Hepatocyte (in vitro differentiated cells): Measurements from ENCODE around the gene ADGRD1. TPM values are rescaled to one million over a fixed set of nuclear protein-coding genes. Genes with fewer than 3 reads are reported as not detected.

Source experiments
- DNase-seq: peaks from one replicate; pipeline ENCODE4 v3.0.0-alpha.2; 2016; ENCODE audit warnings: low spot score
- H2AFZ ChIP-seq: fragments of 200-600 bp; sonication (generic); 2 replicates; pipeline ENCODE4 v1.6.0; 2016; ENCODE audit warnings: antibody characterized with exemption, mild to moderate bottlenecking
- H3K27ac ChIP-seq: fragments of 200-600 bp; sonication (generic); 2 replicates; pipeline ENCODE4 v1.5.1; 2016; ENCODE audit warnings: mild to moderate bottlenecking
- H3K27me3 ChIP-seq: fragments of 200-600 bp; sonication (generic); 2 replicates; pipeline ENCODE4 v1.6.1; 2016
- H3K36me3 ChIP-seq: fragments of 200-600 bp; sonication (generic); replicated peaks from 2 replicates; pipeline ENCODE4 v1.5.1; 2016; ENCODE audit warnings: low read depth; ENCODE audit not compliant: insufficient read depth
- H3K4me1 ChIP-seq: fragments of 200-600 bp; sonication (generic); 2 replicates; pipeline ENCODE4 v1.5.1; 2016; ENCODE audit warnings: mild to moderate bottlenecking, moderate library complexity; ENCODE audit not compliant: insufficient read depth
- H3K4me2 ChIP-seq: fragments of 200-600 bp; sonication (generic); 2 replicates; pipeline ENCODE4 v1.6.0; 2016
- H3K4me3 ChIP-seq: fragments of 200-600 bp; sonication (generic); 2 replicates; pipeline ENCODE4 v1.5.1; 2016; ENCODE audit warnings: mild to moderate bottlenecking
- H3K79me2 ChIP-seq: fragments of 200-600 bp; sonication (generic); 2 replicates; pipeline ENCODE4 v1.6.0; 2017; ENCODE audit warnings: mild to moderate bottlenecking
- H3K9me2 ChIP-seq: fragments of 200-600 bp; sonication (generic); replicated peaks from 2 replicates; pipeline ENCODE4 v1.6.0; 2017; ENCODE audit warnings: mild to moderate bottlenecking; ENCODE audit not compliant: insufficient read depth
- H3K9me3 ChIP-seq: fragments of 200-600 bp; sonication (generic); 2 replicates; pipeline ENCODE4 v1.5.1; 2016; ENCODE audit warnings: low read depth, mild to moderate bottlenecking
- H4K20me1 ChIP-seq: fragments of 200-600 bp; sonication (generic); 2 replicates; pipeline ENCODE4 v1.6.0; 2016; ENCODE audit warnings: mild to moderate bottlenecking; ENCODE audit not compliant: insufficient read depth, poor library complexity, severe bottlenecking
- CTCF ChIP-seq: fragments of 200-600 bp; sonication (generic); IDR thresholded peaks from 2 replicates; pipeline ENCODE4 v1.5.1; 2016; ENCODE audit warnings: antibody characterized with exemption, mild to moderate bottlenecking; ENCODE audit not compliant: poor library complexity
- EZH2 ChIP-seq: fragments of 200-600 bp; sonication (generic); IDR thresholded peaks from 2 replicates; pipeline ENCODE4 v1.6.1; 2016; ENCODE audit warnings: antibody characterized with exemption, mild to moderate bottlenecking, borderline replicate concordance
- EZH2phosphoT487 ChIP-seq: fragments of 200-600 bp; sonication (generic); IDR thresholded peaks from one replicate; pipeline ENCODE4 v1.6.1; 2018; ENCODE audit warnings: antibody characterized with exemption, mild to moderate bottlenecking, low read depth, moderate library complexity; ENCODE audit not compliant: unreplicated experiment, severe bottlenecking
- whole genome bisulfite sequencing: methylation state at CpG from one replicate; pipeline ENCODE4 v1.1.6; 2016; ENCODE audit warnings: low lambda C conversion rate; ENCODE audit errors: missing lambda C conversion rate; 5-methylcytosine and 5-hydroxymethylcytosine counted together
- polyA plus RNA-seq: library from polyadenylated mRNA; unstranded; fragments of >200 nt; fragmentation: Nextera tagmentation; extraction: Ambion mirVana; gene quantifications from 2 replicates; pipeline ENCODE4 v1.2.1, GENCODE V29; 2016
- total RNA-seq: library from RNA; depleted of rRNA; stranded (reverse); fragments of >200 nt; gene quantifications from 2 replicates; pipeline ENCODE4 v1.2.3, GENCODE V29; 2014

ADGRD1 gene
- total and polyA plus RNA-seq, 2 experiments from 2014 or later = 18.1 to 18.5 TPM

- no peak for DNase-seq
- H2AFZ ChIP-seq = no peak overlapping the region
- no peaks in the 10 kb centered on the region for H3K9me2 ChIP-seq
- no peaks in the 10 kb centered on the region for H4K20me1 ChIP-seq
- WGBS = 95% methylated on average over 2 of the region's 2 CpGs
- no peaks in the 10 kb centered on the region for H3K79me2 ChIP-seq
- H3K4me3 ChIP-seq = no peak overlapping the region
- H3K4me1 ChIP-seq = no peaks in the 10 kb centered on the region
- H3K4me2 ChIP-seq = no peak overlapping the region
- H3K36me3 ChIP-seq = no peaks in the 10 kb centered on the region
- TF ChIP-seq EZH2phosphoT487 = no peak
- TF ChIP-seq EZH2 = no peak
- TF ChIP-seq CTCF = no peak
- no peak overlapping the region for H3K27ac ChIP-seq
- peaks cover 6% of the 10 kb centered on the region for H3K27me3 ChIP-seq
- no peaks in the 10 kb centered on the region for H3K9me3 ChIP-seq
Measured at GRCh38 chr12:131063960-131064359, 110.3 kb downstream of the ADGRD1 start.

DNA sequence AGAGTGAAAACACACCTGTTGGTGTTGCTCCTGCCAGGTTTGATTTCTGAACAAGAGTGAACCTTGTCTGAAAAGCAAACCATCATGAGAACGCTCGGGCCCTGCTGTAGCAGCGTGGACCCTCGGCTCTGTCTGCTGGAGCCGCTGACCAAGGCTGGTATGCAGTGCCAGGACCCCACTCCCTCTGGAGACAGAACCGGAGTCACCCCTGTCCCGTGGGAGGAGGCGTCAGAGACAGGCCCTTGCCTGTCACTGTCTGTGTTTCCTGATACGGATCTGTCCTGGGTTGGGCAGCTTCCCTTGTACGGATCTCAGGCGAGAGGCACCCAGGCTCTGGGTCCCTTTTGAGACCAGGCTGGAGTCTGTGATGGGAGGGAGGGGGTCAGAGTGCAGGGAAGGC, 111.6 kb downstream of the ADGRD1 start:
- Histone ChIP-seq H3K4me2 (no peak overlapping the region), H3K27ac (no peak overlapping the region), H3K36me3 (no peaks in the 10 kb centered on the region), H3K4me1 (no peaks in the 10 kb centered on the region), H2AFZ (no peak overlapping the region), H4K20me1 (no peaks in the 10 kb centered on the region), H3K4me3 (no peak overlapping the region), H3K9me2 (no peaks in the 10 kb centered on the region), H3K79me2 (no peaks in the 10 kb centered on the region), H3K27me3 (peaks cover 6% of the 10 kb centered on the region), H3K9me3 (no peaks in the 10 kb centered on the region)
- no peak for TF ChIP-seq EZH2
- TF ChIP-seq EZH2phosphoT487 = no peak
- TF ChIP-seq CTCF = no peak
- WGBS = 79% methylated on average over 11 of the region's 11 CpGs
- no peak for DNase-seq

DNA sequence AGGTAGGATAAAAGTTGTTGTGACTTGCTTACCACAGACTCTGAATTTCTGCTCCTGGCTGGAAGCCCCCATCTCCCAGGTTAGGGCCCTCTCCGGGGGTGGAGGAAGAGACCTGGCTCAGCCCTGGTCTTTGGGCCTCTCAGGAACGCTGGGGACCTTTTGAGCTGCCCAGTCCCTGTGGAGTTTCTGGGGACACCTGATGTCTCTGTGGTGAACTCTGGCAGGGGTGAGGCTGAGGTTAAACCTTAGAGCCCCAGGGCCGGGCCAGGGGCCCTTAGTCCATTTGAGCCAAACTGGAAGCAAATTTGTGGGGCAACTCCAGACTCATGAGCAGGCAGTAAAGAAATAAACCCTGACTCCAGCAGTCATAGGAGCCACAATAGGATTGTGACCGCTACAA, 112.1 kb downstream of the ADGRD1 start:
- Histone ChIP-seq H3K4me2 (no peak overlapping the region), H2AFZ (no peak overlapping the region), H3K4me3 (no peak overlapping the region), H3K9me3 (no peaks in the 10 kb centered on the region), H3K79me2 (no peaks in the 10 kb centered on the region), H3K36me3 (no peaks in the 10 kb centered on the region), H3K27ac (no peak overlapping the region), H3K4me1 (no peaks in the 10 kb centered on the region), H4K20me1 (no peaks in the 10 kb centered on the region), H3K9me2 (no peaks in the 10 kb centered on the region), H3K27me3 (peaks cover 6% of the 10 kb centered on the region)
- TF ChIP-seq CTCF (no peak), EZH2 (no peak), EZH2phosphoT487 (no peak)
- DNase-seq = no peak
- 93% methylated on average over 4 of the region's 4 CpGs for WGBS

DNA sequence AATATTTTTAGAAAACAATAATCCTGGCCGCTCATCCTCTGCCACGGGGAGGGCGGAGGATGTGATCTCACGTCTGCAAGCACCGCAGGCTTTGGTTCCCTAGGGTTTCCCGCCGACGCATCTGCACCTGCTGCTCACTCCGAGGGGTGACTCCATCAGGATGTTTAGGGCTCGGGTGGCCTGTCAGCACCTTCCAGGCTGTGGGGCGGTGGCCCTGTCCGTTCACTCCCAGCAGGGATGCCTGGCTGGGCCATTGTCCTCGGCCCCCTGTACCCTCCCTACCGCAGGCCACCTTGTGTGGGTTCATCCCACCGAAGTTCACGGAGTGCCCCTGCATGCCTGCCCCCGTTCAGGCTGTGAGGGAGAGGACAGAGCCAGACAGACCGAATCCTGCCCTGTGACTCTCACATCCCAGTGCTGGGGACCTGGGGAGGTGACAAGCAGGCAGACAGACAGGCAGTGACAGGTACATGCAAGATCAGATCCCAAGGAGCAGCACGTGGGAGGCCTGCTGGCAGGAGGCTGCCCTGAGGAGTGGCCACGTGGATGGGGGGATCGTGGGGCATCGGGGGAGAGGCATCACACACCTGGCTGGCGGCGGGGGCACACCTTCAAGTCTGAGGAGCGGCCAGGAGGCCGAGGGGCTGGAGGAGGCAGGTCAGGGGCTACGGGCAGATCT, 112.6 kb downstream of the ADGRD1 start:
- Histone ChIP-seq H3K36me3 (no peaks in the 10 kb centered on the region), H2AFZ (no peak overlapping the region), H3K4me2 (no peak overlapping the region), H3K79me2 (no peaks in the 10 kb centered on the region), H4K20me1 (no peaks in the 10 kb centered on the region), H3K27me3 (peaks cover 6% of the 10 kb centered on the region), H3K9me3 (no peaks in the 10 kb centered on the region), H3K27ac (no peak overlapping the region), H3K9me2 (no peaks in the 10 kb centered on the region), H3K4me3 (no peak overlapping the region), H3K4me1 (no peaks in the 10 kb centered on the region)
- 89% methylated on average over 22 of the region's 27 CpGs for WGBS
- DNase-seq = no peak
- TF ChIP-seq EZH2 (no peak), EZH2phosphoT487 (no peak), CTCF (no peak)
